ENCODE measurements around the gene IL32.

- no peak for TF ChIP-seq EZH2 (IDR thresholded peaks at IDR 0.05; ENCODE audit: borderline replicate concordance, low read depth, low read length, poor library complexity, severe bottlenecking)
- TF ChIP-seq, protein P1, sequence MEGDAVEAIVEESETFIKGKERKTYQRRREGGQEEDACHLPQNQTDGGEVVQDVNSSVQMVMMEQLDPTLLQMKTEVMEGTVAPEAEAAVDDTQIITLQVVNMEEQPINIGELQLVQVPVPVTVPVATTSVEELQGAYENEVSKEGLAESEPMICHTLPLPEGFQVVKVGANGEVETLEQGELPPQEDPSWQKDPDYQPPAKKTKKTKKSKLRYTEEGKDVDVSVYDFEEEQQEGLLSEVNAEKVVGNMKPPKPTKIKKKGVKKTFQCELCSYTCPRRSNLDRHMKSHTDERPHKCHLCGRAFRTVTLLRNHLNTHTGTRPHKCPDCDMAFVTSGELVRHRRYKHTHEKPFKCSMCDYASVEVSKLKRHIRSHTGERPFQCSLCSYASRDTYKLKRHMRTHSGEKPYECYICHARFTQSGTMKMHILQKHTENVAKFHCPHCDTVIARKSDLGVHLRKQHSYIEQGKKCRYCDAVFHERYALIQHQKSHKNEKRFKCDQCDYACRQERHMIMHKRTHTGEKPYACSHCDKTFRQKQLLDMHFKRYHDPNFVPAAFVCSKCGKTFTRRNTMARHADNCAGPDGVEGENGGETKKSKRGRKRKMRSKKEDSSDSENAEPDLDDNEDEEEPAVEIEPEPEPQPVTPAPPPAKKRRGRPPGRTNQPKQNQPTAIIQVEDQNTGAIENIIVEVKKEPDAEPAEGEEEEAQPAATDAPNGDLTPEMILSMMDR (conservative IDR thresholded peaks at IDR 0.05; ENCODE audit: low read depth, low read length) = no peak
These were observed 23.1 kb upstream of the IL32 start for GRCh38 chr16:3042376-3042775.

Measured in A673 (cell line).